ENCODE measurements around the gene ADK.

DNA sequence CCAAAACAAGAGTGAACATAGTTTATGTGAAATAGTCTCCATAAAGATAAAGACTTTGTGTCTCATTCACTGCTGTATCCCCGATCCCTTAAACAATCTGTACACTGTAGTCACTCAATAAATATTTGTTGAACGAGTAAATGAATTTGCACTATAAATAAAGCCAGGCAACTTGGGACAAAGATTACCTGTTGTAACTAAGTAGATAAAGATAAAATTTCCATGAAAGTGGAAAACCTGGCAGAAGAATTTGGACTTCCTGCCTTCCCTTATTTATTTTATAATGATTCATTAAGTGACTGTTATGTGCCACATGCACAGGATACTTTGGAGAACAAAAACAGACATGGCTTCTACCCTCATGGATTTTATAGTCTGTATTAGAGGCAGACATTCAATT lies 397.7 kb downstream of the ADK start:
- TF ChIP-seq, protein P1, sequence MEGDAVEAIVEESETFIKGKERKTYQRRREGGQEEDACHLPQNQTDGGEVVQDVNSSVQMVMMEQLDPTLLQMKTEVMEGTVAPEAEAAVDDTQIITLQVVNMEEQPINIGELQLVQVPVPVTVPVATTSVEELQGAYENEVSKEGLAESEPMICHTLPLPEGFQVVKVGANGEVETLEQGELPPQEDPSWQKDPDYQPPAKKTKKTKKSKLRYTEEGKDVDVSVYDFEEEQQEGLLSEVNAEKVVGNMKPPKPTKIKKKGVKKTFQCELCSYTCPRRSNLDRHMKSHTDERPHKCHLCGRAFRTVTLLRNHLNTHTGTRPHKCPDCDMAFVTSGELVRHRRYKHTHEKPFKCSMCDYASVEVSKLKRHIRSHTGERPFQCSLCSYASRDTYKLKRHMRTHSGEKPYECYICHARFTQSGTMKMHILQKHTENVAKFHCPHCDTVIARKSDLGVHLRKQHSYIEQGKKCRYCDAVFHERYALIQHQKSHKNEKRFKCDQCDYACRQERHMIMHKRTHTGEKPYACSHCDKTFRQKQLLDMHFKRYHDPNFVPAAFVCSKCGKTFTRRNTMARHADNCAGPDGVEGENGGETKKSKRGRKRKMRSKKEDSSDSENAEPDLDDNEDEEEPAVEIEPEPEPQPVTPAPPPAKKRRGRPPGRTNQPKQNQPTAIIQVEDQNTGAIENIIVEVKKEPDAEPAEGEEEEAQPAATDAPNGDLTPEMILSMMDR (IDR thresholded peaks at IDR 0.05; ENCODE audit: low read depth, low read length), result no peak
- no peak for TF ChIP-seq EZH2phosphoT487 (IDR thresholded peaks at IDR 0.05; ENCODE audit: low read depth)

Data from OCI-LY3 (cell line).